Prostate gland (tissue), 2 donors: ENCODE results near the gene UBTD2. TPM values are rescaled to one million over a fixed set of nuclear protein-coding genes. Genes with fewer than 3 reads are reported as not detected.
"Not testable (repeated sequence)": the region's sequence is repeated elsewhere in the genome, so short reads cannot be mapped to it uniquely, and the experiment has no call there.

Source experiments
- DNase-seq: peaks from one replicate; pipeline ENCODE4 v3.0.0-alpha.2; 2019; ENCODE audit warnings: low spot score
- H3K27ac ChIP-seq, 2 donors: fragments of 200-600 bp; sonication (generic); 2 replicates each; pipeline ENCODE4 v1.5.1; 2017 to 2019
- H3K27me3 ChIP-seq: fragments of 200-600 bp; sonication (generic); replicated peaks from 2 replicates; pipeline ENCODE4 v1.5.1; 2019; ENCODE audit not compliant: insufficient read depth
- H3K36me3 ChIP-seq, 2 donors: fragments of 200-600 bp; sonication (generic); 1 replicate in 1 of 2; 2 replicates in 1 of 2; pipeline versions ENCODE4 v1.5.1 to v1.8.1; 2017 to 2019
- H3K4me1 ChIP-seq: fragments of 200-600 bp; sonication (generic); replicated peaks from 2 replicates; pipeline ENCODE4 v1.5.1; 2019
- H3K4me3 ChIP-seq, 2 donors: fragments of 200-600 bp; sonication (generic); 2 replicates each; pipeline ENCODE4 v1.5.1; 2017 to 2019
- H3K9me3 ChIP-seq: fragments of 200-600 bp; sonication (generic); 2 replicates; pipeline ENCODE4 v1.5.1; 2017
- POLR2A ChIP-seq: fragments of 450-650 bp; IDR thresholded peaks from one replicate; pipeline ENCODE4 v1.6.1; 2016; ENCODE audit warnings: antibody characterized with exemption, mild to moderate bottlenecking
- POLR2AphosphoS5 ChIP-seq: sonication (generic); formaldehyde crosslinking; IDR thresholded peaks from one replicate; pipeline ENCODE4 v1.6.1; 2017; ENCODE audit warnings: antibody characterized with exemption
- WGBS: methylation state at CpG from one replicate; pipeline ENCODE4 v1.1.5; 2018; 5-methylcytosine and 5-hydroxymethylcytosine counted together
- intact Hi-C: fragments of 100-400 bp; cut with DNase I; formaldehyde crosslinking; loops from one replicate; pipeline ENCODE4 v1.14.2; 2022
- total RNA-seq, 2 donors: library from RNA; depleted of rRNA; stranded (reverse); fragments of >200 nt; gene quantifications; one replicate each; pipeline ENCODE4 v1.1.0, GENCODE V29; 2016
- TF ChIP-seq, protein P1 (sequence below), 4 experiments: fragments of 200-600 bp in 2 of 4; fragments of 450-650 bp in 2 of 4; sonication (generic) in 2 of 4; IDR thresholded peaks; 1 replicate in 3 of 4; 2 replicates in 1 of 4; pipeline ENCODE4 v1.5.1; 2016 to 2019; ENCODE audit warnings: antibody characterized with exemption in 4 of 4, mild to moderate bottlenecking in 2 of 4, moderate library complexity in 2 of 4

The UBTD2 gene, protein sequence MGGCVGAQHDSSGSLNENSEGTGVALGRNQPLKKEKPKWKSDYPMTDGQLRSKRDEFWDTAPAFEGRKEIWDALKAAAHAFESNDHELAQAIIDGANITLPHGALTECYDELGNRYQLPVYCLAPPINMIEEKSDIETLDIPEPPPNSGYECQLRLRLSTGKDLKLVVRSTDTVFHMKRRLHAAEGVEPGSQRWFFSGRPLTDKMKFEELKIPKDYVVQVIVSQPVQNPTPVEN
- 10 to 100 TPM; 14.3 to 28.2 TPM for total RNA-seq

- Histone ChIP-seq H3K9me3 (no peaks in the 10 kb centered on the region), H3K4me1 (peaks cover 4% of the 10 kb centered on the region), H3K4me3 (peak within 1 kb of the TSS; percentile 82 to 97), H3K36me3 (no peaks in the 10 kb centered on the region), H3K27me3 (no peaks in the 10 kb centered on the region), H3K27ac (peak within 1 kb of the TSS; percentile 93)
- intact Hi-C loops = loop anchor here (5.0 to 10.0 kb wide), 2 partner anchors 96 to 172 kb away; partner anchors contain the start of genes SH3PXD2B and STK10
- 0% methylated on average over 27 of the region's 87 CpGs for WGBS
- TF ChIP-seq POLR2AphosphoS5 = peak; percentile 40
- TF ChIP-seq POLR2A = peak; percentile 27
- TF ChIP-seq, protein P1, sequence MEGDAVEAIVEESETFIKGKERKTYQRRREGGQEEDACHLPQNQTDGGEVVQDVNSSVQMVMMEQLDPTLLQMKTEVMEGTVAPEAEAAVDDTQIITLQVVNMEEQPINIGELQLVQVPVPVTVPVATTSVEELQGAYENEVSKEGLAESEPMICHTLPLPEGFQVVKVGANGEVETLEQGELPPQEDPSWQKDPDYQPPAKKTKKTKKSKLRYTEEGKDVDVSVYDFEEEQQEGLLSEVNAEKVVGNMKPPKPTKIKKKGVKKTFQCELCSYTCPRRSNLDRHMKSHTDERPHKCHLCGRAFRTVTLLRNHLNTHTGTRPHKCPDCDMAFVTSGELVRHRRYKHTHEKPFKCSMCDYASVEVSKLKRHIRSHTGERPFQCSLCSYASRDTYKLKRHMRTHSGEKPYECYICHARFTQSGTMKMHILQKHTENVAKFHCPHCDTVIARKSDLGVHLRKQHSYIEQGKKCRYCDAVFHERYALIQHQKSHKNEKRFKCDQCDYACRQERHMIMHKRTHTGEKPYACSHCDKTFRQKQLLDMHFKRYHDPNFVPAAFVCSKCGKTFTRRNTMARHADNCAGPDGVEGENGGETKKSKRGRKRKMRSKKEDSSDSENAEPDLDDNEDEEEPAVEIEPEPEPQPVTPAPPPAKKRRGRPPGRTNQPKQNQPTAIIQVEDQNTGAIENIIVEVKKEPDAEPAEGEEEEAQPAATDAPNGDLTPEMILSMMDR (IDR thresholded peaks at IDR 0.05) = peak; percentile 31 to 63 (median 44)
- peak; percentile 78 for DNase-seq
Measured at GRCh38 chr5:172283020-172283861, at the start of gene UBTD2. TSS of gene UBTD2 (minus strand) at chr5:172283764. CDS start at chr5:172283665, 99 bp downstream.

DNA sequence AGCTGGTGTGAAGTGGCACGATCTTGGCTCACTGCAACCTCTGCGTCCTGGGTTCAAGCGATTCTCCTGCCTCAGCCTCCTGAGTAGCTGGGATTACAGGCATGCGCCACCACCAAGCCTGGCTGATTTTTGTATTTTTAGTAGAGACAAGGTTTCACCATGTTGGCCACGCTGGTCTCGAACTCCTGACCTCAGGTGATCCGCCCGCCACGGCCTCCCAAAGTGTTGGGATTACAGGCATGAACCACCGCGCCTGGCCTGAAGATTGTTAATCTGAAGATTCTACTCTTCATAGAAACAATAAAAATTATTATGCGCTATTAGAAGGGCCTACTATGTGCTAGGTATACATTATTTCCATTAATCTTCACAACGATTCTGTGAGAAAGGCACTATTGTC lies 43.3 kb upstream of the UBTD2 start:
- H3K27me3 ChIP-seq, H3K4me3 ChIP-seq, H3K36me3 ChIP-seq, H3K4me1 ChIP-seq, H3K27ac ChIP-seq, H3K9me3 ChIP-seq, intact Hi-C loops, DNase-seq: not testable (repeated sequence)
- WGBS = 86% methylated on average over 13 of the region's 13 CpGs

DNA sequence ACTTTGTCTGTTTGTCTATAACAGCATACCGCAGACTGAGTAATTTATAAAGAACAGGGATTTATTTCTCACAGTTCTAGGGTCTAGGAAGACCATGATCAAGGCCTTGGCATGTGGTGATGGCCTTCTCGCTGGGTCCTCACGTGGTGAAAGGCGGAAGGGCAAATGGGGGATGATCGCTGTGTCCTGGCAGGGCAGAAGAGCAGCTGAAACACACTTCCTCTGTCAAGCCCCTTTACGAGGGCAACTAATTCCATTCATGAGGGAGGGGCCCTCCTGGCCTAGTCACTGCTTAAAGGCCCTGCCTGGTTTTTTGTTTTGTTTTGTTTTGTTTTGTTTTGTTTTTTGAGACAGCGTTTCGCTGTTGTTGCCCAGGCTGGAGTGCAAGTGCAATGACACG lies 41.9 kb upstream of the UBTD2 start:
- no peak for TF ChIP-seq POLR2AphosphoS5
- TF ChIP-seq, protein P1 (IDR thresholded peaks at IDR 0.05) = no peak
- no peak for TF ChIP-seq POLR2A
- Histone ChIP-seq H3K27ac (no peak overlapping the region), H3K9me3 (no peaks in the 10 kb centered on the region), H3K36me3 (no peaks in the 10 kb centered on the region), H3K27me3 (no peaks in the 10 kb centered on the region), H3K4me1 (no peaks in the 10 kb centered on the region), H3K4me3 (no peak overlapping the region)
- intact Hi-C loops = no loop called here
- no peak for DNase-seq
- WGBS = 88% methylated on average over 9 of the region's 9 CpGs

DNA sequence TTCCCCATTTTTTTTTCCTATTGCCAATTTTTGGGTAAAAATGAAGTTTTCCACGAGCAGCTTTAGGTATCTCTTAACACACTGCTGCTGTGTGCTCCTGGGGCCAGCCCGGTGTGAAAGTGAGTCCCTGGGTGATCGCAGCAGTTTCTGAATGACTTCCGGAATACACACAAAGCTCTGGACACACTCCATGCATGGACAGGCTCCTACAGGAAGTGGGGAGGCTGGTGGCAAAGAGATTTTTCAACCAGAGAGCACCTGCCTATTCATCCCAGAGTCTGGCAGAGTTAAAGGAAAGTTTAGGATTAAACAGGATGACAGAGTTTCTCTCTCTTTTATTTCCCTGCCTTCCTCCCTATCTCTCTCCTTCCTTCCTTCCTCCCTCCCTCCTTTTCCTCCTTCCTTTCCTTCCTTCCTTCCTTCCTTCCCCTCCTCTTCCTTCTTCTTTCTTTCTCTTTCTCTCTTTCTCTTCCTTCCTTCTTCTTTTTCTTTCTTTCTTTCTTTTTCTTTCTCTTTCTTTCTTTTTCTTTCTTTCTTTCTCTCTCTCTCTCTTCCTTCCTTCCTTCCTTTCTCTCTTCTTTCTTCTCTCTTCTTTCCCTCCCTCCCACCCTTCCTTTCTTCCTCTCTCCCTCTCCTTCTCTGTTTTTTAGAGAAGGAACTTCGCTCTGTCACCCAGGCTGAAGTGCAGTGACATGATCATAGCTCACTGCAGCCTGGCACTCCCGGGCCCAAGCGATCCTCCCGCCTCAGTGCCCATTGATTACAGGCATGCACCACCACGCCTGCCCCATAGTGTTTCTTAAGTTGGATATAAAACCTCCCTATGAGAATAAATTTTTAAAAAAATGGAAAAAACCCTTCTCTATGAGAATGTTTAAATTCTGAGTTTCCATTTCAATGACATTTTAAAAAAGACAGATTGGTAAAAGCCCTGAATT lies 38.7 kb upstream of the UBTD2 start:
- Histone ChIP-seq H3K4me1 (no peaks in the 10 kb centered on the region), H3K4me3 (no peak overlapping the region), H3K9me3 (no peaks in the 10 kb centered on the region), H3K27me3 (no peaks in the 10 kb centered on the region), H3K27ac (no peak overlapping the region), H3K36me3 (no peaks in the 10 kb centered on the region)
- TF ChIP-seq POLR2AphosphoS5 (no peak), POLR2A (no peak)
- TF ChIP-seq, protein P1 (IDR thresholded peaks at IDR 0.05) = no peak
- intact Hi-C loops = no loop called here
- DNase-seq = no peak
- WGBS = 67% methylated on average over 9 of the region's 9 CpGs

GRCh38 chr5:172321593-172321992 lies 38.0 kb upstream of the UBTD2 start:
- Histone ChIP-seq H3K27ac (no peak overlapping the region), H3K9me3 (no peaks in the 10 kb centered on the region), H3K4me1 (no peaks in the 10 kb centered on the region), H3K27me3 (no peaks in the 10 kb centered on the region), H3K4me3 (no peak overlapping the region), H3K36me3 (no peaks in the 10 kb centered on the region)
- intact Hi-C loops = no loop called here
- TF ChIP-seq, protein P1 (IDR thresholded peaks at IDR 0.05) = no peak
- TF ChIP-seq POLR2AphosphoS5 (no peak), POLR2A (no peak)
- no peak for DNase-seq
